HCEC 1CT (cell line): Measurements from ENCODE around the gene FBLL1.
"Not testable (repeated sequence)": the region's sequence is repeated elsewhere in the genome, so short reads cannot be mapped to it uniquely, and the experiment has no call there.

Source experiments
- DNase-seq: peaks from one replicate; pipeline ENCODE4 v3.0.0-alpha.2; 2017

FBLL1 gene

DNA sequence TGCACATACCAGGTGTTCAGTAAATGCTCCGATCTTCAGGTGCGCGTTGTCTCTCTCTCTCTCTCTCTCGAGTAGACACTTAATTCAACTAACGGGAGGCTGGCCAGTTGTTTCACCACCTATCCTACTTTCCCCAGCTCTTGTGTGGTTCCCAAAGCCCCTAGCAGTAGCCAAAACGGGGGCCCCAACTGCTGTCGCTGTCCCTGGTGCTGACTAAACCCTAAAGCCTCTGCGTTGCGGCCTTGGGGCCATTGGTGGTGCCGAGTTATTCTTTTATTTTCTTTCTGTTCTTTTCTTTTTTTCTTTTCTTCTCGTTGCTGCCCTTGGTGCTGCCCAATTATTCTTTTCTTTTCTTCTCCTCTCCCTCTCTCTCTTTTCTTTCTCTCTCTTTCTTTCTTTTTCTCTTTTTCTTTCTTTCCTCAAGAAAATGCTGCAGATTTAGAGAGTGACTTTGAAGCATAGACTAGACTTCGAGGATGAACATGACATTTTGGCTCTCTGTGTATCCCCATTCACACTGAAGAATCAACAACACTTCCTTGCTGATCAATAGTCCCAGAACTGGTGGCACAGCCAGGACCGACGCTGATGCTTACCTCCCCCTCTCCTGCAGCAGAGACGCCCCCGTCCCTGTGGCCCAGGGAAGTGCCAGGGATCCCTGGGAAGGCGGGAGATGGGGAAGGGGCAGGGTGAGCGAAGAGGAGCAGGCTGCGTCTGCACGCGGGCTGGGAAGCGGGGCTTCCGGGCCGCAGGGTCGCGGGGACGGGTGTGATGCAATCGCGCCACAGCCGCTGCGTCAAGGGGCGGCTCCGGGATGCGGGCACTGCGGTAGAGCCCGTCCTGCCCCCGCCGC is at the start of gene FBLL1:
Gene FBLL1 (plus strand): TSS at position 785 of the 853 bp plus-strand sequence. CDS start 200 bp downstream, outside the sequence.
- DNase-seq, result no peak

DNA sequence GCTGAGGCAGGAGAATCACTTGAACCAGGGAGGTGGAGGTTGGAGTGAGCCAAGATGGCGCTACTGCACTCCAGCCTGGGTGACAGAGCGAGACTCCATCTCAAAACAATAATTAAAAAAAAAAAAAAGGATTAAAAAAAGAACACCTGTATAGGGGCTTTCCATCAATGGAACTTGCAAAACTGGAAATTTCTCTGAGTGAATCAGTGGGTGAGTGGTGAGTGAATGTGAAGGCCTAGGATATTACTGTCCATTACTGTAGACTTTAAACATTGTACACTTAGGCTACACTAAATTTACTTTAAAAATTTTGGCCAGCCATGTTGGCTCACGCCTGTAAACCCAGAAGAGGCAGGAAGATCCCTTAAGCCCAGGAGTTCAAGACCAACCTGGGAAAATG is 48.5 kb upstream of the FBLL1 start:
- no peak for DNase-seq

- no peak for DNase-seq
Measured at GRCh38 chr5:168481330-168481788, 47.7 kb upstream of the FBLL1 start.

- no peak for DNase-seq
Measured at GRCh38 chr5:168482361-168482760, 46.7 kb upstream of the FBLL1 start.

- DNase-seq, result peak; percentile 92
Measured at GRCh38 chr5:168486136-168486879, 42.8 kb upstream of the FBLL1 start, which contains the start of gene RARS1. Gene RARS1 (plus strand): TSS chr5:168486471. CDS start chr5:168486499, 28 bp downstream.

DNA sequence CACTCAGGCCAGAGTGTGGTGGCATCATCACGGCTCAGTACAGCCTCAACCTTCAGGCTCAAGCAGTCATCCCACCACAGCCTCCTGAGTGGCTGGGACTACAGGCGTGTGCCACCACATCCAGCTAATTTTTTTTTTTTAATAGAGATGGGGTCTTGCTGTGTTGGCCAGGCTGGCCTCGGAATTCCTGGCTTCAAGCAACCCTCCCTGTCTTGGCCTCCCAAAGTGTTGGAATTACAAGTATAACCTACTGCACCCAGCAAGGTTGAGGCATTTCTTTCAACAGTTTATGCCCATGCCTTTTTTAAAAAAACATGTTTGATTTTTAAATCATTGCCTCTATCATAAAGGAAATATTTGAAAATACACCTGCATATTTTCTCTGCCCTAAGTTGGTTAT is 40.0 kb upstream of the FBLL1 start:
- no peak for DNase-seq

- DNase-seq, result no peak
Measured at GRCh38 chr5:168494057-168494555, 35.0 kb upstream of the FBLL1 start.

- no peak for DNase-seq
Measured at GRCh38 chr5:168502563-168503237, 26.4 kb upstream of the FBLL1 start.

DNA sequence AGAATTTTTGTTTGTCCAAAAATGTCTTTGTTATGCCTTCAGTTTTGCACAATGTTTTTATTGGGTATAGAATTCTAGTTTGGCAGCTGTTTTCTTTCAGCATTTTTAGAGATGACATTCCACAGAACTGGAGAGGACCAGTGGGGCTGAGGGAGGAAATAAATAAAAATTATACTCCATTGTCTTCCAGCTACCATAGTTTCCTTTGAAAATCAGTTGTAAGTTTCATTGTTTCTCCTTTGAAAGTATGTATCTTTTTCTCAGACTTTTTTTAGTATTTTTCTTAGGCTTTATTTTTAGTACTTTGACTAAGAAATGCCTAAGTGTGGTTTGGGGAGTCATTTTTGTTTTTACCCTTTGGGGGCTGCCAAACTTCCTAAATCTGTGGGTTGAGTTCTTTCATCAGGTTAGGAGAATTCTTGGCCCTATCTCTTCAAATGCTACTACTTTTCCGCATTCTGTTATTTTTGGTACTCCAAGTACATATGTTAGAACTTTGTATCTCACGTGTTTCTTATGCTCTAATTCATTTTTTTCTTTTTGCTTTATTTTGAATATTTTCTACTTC is 15.2 kb upstream of the FBLL1 start:
- DNase-seq, result no peak

DNA sequence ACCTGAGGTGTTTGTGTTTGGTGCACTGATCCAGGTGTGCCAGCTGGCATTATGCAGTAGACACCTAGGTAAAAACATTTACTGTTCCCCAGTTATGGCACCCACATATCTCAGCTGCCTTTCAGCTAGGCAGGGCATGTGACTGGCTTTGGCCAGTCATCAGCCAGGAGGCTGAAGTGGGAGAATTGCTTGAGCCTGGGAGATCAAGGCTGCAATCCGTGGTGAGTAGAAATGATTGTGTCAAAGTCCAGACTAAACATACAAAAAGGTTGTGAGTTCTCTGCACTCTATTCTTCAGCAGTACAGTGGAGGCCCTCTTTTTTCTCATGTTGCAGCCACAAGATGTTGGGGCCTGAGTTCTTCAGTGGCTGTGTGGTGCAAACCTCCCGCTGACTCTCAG is 3.2 kb upstream of the FBLL1 start:
- DNase-seq, result no peak

- DNase-seq, result no peak
Measured at GRCh38 chr5:168527756-168528295, 1.3 kb upstream of the FBLL1 start.

- no peak for DNase-seq
Measured at GRCh38 chr5:168529374-168530234, 499 bp downstream of the FBLL1 start.

DNA sequence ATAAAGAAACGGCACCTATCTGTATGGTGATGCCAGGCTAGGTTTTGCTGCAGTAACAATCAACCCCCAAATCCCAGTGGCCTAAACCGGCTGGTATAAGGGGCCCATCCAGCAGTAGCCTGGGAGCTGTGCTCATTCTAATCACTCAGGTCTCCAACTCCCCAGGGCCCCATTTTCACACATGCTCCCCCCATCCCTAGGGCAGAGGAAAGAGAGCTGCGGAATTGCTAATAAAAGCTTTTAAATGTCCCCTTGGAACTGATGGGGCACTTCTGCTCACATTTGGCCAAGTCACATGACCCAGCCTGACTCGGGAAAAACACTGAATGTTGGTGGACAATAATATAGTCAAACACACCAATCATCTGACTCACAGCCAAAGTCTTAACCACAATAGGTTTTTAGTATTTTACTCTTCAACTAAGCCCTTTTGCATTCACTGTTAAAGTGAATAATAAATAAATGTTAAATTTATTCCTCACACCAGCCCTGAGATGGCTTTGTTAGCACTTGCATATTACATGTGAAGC is 1.6 kb downstream of the FBLL1 start:
- peak; percentile 15 for DNase-seq

- no peak for DNase-seq
Measured at GRCh38 chr5:168531191-168531590, 2.1 kb downstream of the FBLL1 start.

- no peak for DNase-seq
Measured at GRCh38 chr5:168531987-168532864, 3.1 kb downstream of the FBLL1 start.

GRCh38 chr5:168534351-168534750 is 5.2 kb downstream of the FBLL1 start:
- not testable (repeated sequence) for DNase-seq

GRCh38 chr5:168537176-168537575 is 8.1 kb downstream of the FBLL1 start:
- no peak for DNase-seq

DNA sequence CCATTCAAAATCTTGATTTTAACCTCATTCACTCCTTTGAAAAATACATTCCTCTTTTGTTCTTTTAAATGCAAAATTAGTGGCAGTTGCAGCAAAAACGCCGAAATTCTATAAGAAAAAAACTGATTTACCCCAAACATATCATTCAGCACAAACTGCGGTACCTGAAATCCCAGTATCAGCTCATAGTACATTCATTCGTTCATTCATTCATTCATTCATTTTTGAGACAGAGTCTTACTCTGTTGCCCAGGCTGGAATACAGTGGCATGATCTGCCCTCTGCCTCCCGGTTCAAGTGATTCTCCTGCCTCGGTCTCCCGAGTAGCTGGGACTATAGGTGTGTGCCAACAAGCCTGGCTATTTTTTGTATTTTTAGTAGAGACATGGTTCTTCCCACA is 20.4 kb downstream of the FBLL1 start:
- no peak for DNase-seq

- DNase-seq, result no peak
Measured at GRCh38 chr5:168550656-168551055, 21.6 kb downstream of the FBLL1 start.

GRCh38 chr5:168552146-168552545 is 23.0 kb downstream of the FBLL1 start:
- DNase-seq, result peak; percentile 82
